ENCODE results near the gene KCNIP4. TPM values are rescaled to one million over a fixed set of nuclear protein-coding genes. Genes with fewer than 3 reads are reported as not detected.

The KCNIP4 gene
- total and polyA plus RNA-seq, 2 donors from 2014 or later, result 9.8 to 43.9 TPM

DNA sequence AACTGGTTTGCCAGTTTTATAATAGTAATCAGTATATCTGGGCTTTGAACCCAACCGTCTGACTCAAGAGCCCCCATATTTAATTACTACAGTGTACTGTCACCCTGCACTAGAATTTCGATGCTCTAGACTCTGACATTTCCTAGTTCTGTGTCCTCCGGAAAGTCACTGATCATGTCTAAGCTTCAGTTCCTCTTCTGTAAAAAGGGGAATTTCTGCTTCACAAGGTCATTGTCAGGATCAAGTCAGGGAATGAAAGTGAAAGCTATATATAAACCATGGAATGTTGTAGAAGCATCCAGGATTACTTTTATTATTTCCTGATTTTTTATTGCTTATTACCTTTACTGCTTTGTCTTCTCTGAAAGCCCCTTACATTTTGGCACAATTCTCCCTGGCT, 4.0 kb upstream of the KCNIP4 start:
- FAIRE-seq, result no peak
- no peak overlapping the region for H3K9ac ChIP-seq (ENCODE audit: low read length in 3 of 3)
- H3K27me3 ChIP-seq (ENCODE audit: control insufficient read depth, insufficient read depth, low read length), result peaks cover 5% of the 10 kb centered on the region

GRCh38 chr4:21949073-21949457, 493 bp upstream of the KCNIP4 start:
- H3K36me3 ChIP-seq (ENCODE audit: control insufficient read depth in 2 of 3, insufficient read depth in 3 of 3, low read length in 3 of 3), result no peaks in the 10 kb centered on the region
- DNase-seq, result peak; percentile 33 to 69 (median 53)
- H3K27ac ChIP-seq (ENCODE audit: low read depth in 2 of 2, low read length in 2 of 2), result no peak overlapping the region
- no peaks in the 10 kb centered on the region for H3K9me3 ChIP-seq (ENCODE audit: control insufficient read depth in 2 of 3, insufficient read depth in 1 of 3, low read length in 3 of 3)
- peaks cover 13% of the 10 kb centered on the region for H3K27me3 ChIP-seq (ENCODE audit: control insufficient read depth, insufficient read depth, low read length)
- H3K4me3 ChIP-seq (ENCODE audit: low read length in 3 of 3), result peak overlapping the region in 1 of 3 donors; percentile 45
- no peak for TF ChIP-seq CTCF (IDR thresholded peaks at IDR 0.05; ENCODE audit: borderline replicate concordance, extremely low read depth, insufficient read depth)
- intact Hi-C loops (cut with DNase I), result no loop called here
- H3K4me1 ChIP-seq (ENCODE audit: control insufficient read depth in 2 of 3, insufficient read depth in 2 of 3, low read depth in 1 of 3, low read length in 3 of 3), result peaks cover 0 to 5% (median 0%) of the 10 kb centered on the region in 3 donors
- no peak for FAIRE-seq
- H3K9ac ChIP-seq (ENCODE audit: low read length in 3 of 3), result no peak overlapping the region

More for the DNA sequence above, 4.0 kb upstream of the KCNIP4 start:
- no peak for DNase-seq
- no peaks in the 10 kb centered on the region for H3K9me3 ChIP-seq (ENCODE audit: control insufficient read depth in 2 of 3, insufficient read depth in 1 of 3, low read length in 3 of 3)
- no peaks in the 10 kb centered on the region for H3K36me3 ChIP-seq (ENCODE audit: control insufficient read depth in 2 of 3, insufficient read depth in 3 of 3, low read length in 3 of 3)
- H3K4me1 ChIP-seq (ENCODE audit: control insufficient read depth in 2 of 3, insufficient read depth in 2 of 3, low read depth in 1 of 3, low read length in 3 of 3), result peaks cover 0 to 5% (median 0%) of the 10 kb centered on the region in 3 donors
- intact Hi-C loops (cut with DNase I), result no loop called here
- TF ChIP-seq CTCF (IDR thresholded peaks at IDR 0.05; ENCODE audit: borderline replicate concordance, extremely low read depth, insufficient read depth), result no peak
- H3K27ac ChIP-seq (ENCODE audit: low read depth in 2 of 2, low read length in 2 of 2), result no peak overlapping the region
- H3K4me3 ChIP-seq (ENCODE audit: low read length in 3 of 3), result no peak overlapping the region

GRCh38 chr4:21947791-21948346, 703 bp downstream of the KCNIP4 start:
- DNase-seq (peak in 2 of 5 donors; percentile 4 to 7), FAIRE-seq (no peak)
- H3K9me3 ChIP-seq (ENCODE audit: control insufficient read depth in 2 of 3, insufficient read depth in 1 of 3, low read length in 3 of 3), result no peaks in the 10 kb centered on the region
- peaks cover 0 to 5% (median 0%) of the 10 kb centered on the region in 3 donors for H3K4me1 ChIP-seq (ENCODE audit: control insufficient read depth in 2 of 3, insufficient read depth in 2 of 3, low read depth in 1 of 3, low read length in 3 of 3)
- intact Hi-C loops (cut with DNase I), result no loop called here
- peak overlapping the region in 1 of 3 donors; percentile 28 for H3K4me3 ChIP-seq (ENCODE audit: low read length in 3 of 3)
- TF ChIP-seq CTCF (IDR thresholded peaks at IDR 0.05; ENCODE audit: borderline replicate concordance, extremely low read depth, insufficient read depth), result no peak
- H3K27me3 ChIP-seq (ENCODE audit: control insufficient read depth, insufficient read depth, low read length), result peaks cover 13% of the 10 kb centered on the region
- H3K36me3 ChIP-seq (ENCODE audit: control insufficient read depth in 2 of 3, insufficient read depth in 3 of 3, low read length in 3 of 3), result no peaks in the 10 kb centered on the region
- no peak overlapping the region for H3K9ac ChIP-seq (ENCODE audit: low read length in 3 of 3)
- H3K27ac ChIP-seq (ENCODE audit: low read depth in 2 of 2, low read length in 2 of 2), result no peak overlapping the region

- TF ChIP-seq CTCF (IDR thresholded peaks at IDR 0.05; ENCODE audit: borderline replicate concordance, extremely low read depth, insufficient read depth), result no peak
- FAIRE-seq (no peak), DNase-seq (no peak)
- intact Hi-C loops (cut with DNase I), result no loop called here
- H3K9ac ChIP-seq (ENCODE audit: low read length in 3 of 3), result no peak overlapping the region
- peaks cover 0 to 5% (median 0%) of the 10 kb centered on the region in 3 donors for H3K4me1 ChIP-seq (ENCODE audit: control insufficient read depth in 2 of 3, insufficient read depth in 2 of 3, low read depth in 1 of 3, low read length in 3 of 3)
- no peaks in the 10 kb centered on the region for H3K9me3 ChIP-seq (ENCODE audit: control insufficient read depth in 2 of 3, insufficient read depth in 1 of 3, low read length in 3 of 3)
- no peak overlapping the region for H3K4me3 ChIP-seq (ENCODE audit: low read length in 3 of 3)
- no peaks in the 10 kb centered on the region for H3K36me3 ChIP-seq (ENCODE audit: control insufficient read depth in 2 of 3, insufficient read depth in 3 of 3, low read length in 3 of 3)
- H3K27ac ChIP-seq (ENCODE audit: low read depth in 2 of 2, low read length in 2 of 2), result no peak overlapping the region
- peaks cover 13% of the 10 kb centered on the region for H3K27me3 ChIP-seq (ENCODE audit: control insufficient read depth, insufficient read depth, low read length)
Measured at GRCh38 chr4:21946858-21947257, 1.7 kb downstream of the KCNIP4 start.

All from kidney (tissue), 14 donors.